Measurements from ENCODE around the gene TMEM19. TPM values are rescaled to one million over a fixed set of nuclear protein-coding genes. Genes with fewer than 3 reads are reported as not detected.
"Not testable (repeated sequence)": the region's sequence is repeated elsewhere in the genome, so short reads cannot be mapped to it uniquely, and the experiment has no call there.

Gene TMEM19
- total and polyA plus RNA-seq, 9 donors: 3.9 to 16.1 (median 11.2) TPM

- Histone ChIP-seq H3K4me1 (ENCODE audit: insufficient read depth) (no peaks in the 10 kb centered on the region), H3K27me3 (no peaks in the 10 kb centered on the region), H3K27ac (no peak overlapping the region), H3K4me3 (no peak overlapping the region), H3K9me3 (no peaks in the 10 kb centered on the region), H3K36me3 (no peaks in the 10 kb centered on the region)
- 85 to 96% (median 85%) methylated on average over 4 of the region's 4 CpGs for WGBS, 3 donors
- TF ChIP-seq EP300 (IDR thresholded peaks at IDR 0.05) (no peak), CTCF (IDR thresholded peaks at IDR 0.05) (no peak), POLR2A (IDR thresholded peaks at IDR 0.05) (no peak)
- intact Hi-C loops (cut with DNase I): no loop called here
- no peak for DNase-seq
These were observed 5.7 kb downstream of the TMEM19 start for GRCh38 chr12:71691504-71692129.

- Histone ChIP-seq H3K36me3 (no peaks in the 10 kb centered on the region), H3K27me3 (no peaks in the 10 kb centered on the region), H3K9me3 (no peaks in the 10 kb centered on the region), H3K4me3 (no peak overlapping the region), H3K4me1 (ENCODE audit: insufficient read depth) (no peaks in the 10 kb centered on the region), H3K27ac (no peak overlapping the region)
- no peak for DNase-seq
- TF ChIP-seq CTCF (IDR thresholded peaks at IDR 0.05): no peak
- TF ChIP-seq POLR2A (IDR thresholded peaks at IDR 0.05): no peak
- no peak for TF ChIP-seq EP300 (IDR thresholded peaks at IDR 0.05)
- WGBS, 3 donors: 96 to 98% (median 98%) methylated on average over 7 of the region's 7 CpGs
- intact Hi-C loops (cut with DNase I): no loop called here
These were observed 7.2 kb downstream of the TMEM19 start for GRCh38 chr12:71693126-71693525.

- H3K36me3 ChIP-seq; H3K27ac ChIP-seq; H3K4me3 ChIP-seq; H3K9me3 ChIP-seq; DNase-seq; intact Hi-C loops (cut with DNase I); H3K27me3 ChIP-seq; H3K4me1 ChIP-seq (ENCODE audit: insufficient read depth): not testable (repeated sequence)
- 78 to 95% (median 92%) methylated on average over 5 of the region's 5 CpGs for WGBS, 3 donors
These were observed 7.8 kb downstream of the TMEM19 start for GRCh38 chr12:71693651-71694050.

DNA sequence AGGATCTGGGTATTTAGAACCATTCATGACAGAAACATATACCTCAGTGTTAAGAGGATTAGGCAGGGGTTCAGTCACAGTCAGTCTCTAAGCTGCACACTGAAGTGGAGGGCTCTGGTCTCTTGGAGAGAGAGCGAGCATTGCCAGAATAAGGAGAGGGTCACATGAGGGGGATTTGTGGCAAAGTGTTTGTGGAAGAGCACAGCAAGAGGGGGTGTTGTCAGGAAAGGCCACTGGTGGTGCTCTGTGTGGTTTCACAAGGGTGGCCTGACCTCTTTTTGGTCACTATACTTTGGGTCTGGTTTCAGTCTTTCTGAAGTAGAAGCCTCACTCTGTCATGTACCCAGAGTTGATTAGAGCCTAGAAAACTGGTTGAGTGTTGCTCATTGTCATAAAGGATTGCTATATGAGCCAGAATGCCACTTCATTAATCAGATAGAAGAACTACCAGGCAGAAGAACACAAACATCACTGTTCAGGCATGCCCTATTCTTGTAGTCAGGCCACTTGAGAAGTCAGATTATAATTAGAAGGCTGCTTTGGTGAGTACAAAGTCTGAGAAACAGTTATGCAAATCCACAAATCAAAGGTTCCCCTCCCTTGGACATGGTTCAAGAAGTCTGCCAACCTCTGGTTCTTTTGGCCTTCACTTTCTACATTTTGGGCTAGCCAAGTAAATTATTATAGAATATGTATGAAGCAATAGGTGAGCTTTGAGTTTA, 8.4 kb downstream of the TMEM19 start:
- Histone ChIP-seq H3K27me3 (no peaks in the 10 kb centered on the region), H3K36me3 (no peaks in the 10 kb centered on the region), H3K27ac (no peak overlapping the region), H3K4me1 (ENCODE audit: insufficient read depth) (no peaks in the 10 kb centered on the region), H3K4me3 (no peak overlapping the region), H3K9me3 (no peaks in the 10 kb centered on the region)
- 96 to 98% (median 96%) methylated on average over 1 of the region's 1 CpG for WGBS, 3 donors
- DNase-seq: no peak
- TF ChIP-seq CTCF (IDR thresholded peaks at IDR 0.05) (no peak), POLR2A (IDR thresholded peaks at IDR 0.05) (no peak), EP300 (IDR thresholded peaks at IDR 0.05) (no peak)
- intact Hi-C loops (cut with DNase I): no loop called here

DNA sequence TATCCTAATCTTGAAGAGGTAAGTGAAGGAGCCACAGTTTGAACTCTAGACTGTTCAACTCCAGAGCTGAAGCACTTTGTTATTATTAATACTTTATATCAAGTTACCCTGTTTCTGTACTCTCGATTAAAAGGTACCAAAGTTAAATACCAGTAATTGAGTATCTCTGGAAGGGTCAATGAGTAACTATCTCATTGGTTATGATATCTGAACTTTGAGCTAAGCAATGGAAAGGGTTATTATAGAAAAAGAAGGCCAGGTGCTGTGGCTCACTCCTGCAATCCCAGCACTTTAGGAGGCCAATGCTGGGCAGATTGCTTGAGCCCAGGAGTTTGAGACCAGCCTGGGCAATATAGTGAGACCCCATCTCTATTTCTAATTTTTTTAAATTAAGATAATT, 9.9 kb downstream of the TMEM19 start:
- intact Hi-C loops (cut with DNase I): no loop called here
- H3K4me1 ChIP-seq (ENCODE audit: insufficient read depth): no peaks in the 10 kb centered on the region
- no peak for TF ChIP-seq EP300 (IDR thresholded peaks at IDR 0.05)
- no peak overlapping the region for H3K27ac ChIP-seq
- H3K4me3 ChIP-seq: no peak overlapping the region
- H3K36me3 ChIP-seq: no peaks in the 10 kb centered on the region
- no peaks in the 10 kb centered on the region for H3K9me3 ChIP-seq
- no peak for DNase-seq
- no peaks in the 10 kb centered on the region for H3K27me3 ChIP-seq
- 89 to 94% (median 92%) methylated on average over 1 of the region's 1 CpG for WGBS, 3 donors

- H3K4me1 ChIP-seq (ENCODE audit: insufficient read depth); H3K36me3 ChIP-seq; DNase-seq; H3K27ac ChIP-seq; H3K4me3 ChIP-seq; H3K27me3 ChIP-seq; H3K9me3 ChIP-seq; intact Hi-C loops (cut with DNase I): not testable (repeated sequence)
- WGBS, 3 donors: 92 to 95% (median 95%) methylated on average over 8 of the region's 8 CpGs
These were observed 16.3 kb downstream of the TMEM19 start for GRCh38 chr12:71702181-71702580.
